GM12878 (cell line): Measurements from ENCODE around the gene WDR74. TPM values are rescaled to one million over a fixed set of nuclear protein-coding genes. Genes with fewer than 3 reads are reported as not detected.

Experiments
- ATAC-seq: fragments of 200-7000 bp; cut with Tn5 transposase; 3 replicates; pipeline ENCODE4 v1.9.1; 2020; ENCODE audit warnings: mild to moderate bottlenecking, moderate library complexity
- BruUV-seq: library from RNA; stranded (reverse); fragments of 400-500 nt; replicated peaks from 2 replicates; lab custom pipeline; 2021; lab: Mats Ljungman, UMichigan
- CTCF ChIA-PET: fragments of 300-600 bp; sonication (Branson Sonifier 250); formaldehyde crosslinking; extraction: SDS; loops from one replicate; lab custom pipeline; 2021; ENCODE audit warnings: inconsistent platforms; lab: Yijun Ruan, JAX
- POLR2A ChIA-PET: fragments of 350-600 bp; formaldehyde crosslinking; extraction: SDS; loops from one replicate; lab custom pipeline; 2021; ENCODE audit warnings: inconsistent platforms; lab: Charles Lee
- RAD21 ChIA-PET: fragments of 300-600 bp; sonication (Branson Sonifier 250); formaldehyde crosslinking; loops from one replicate; lab custom pipeline; 2023; ENCODE audit warnings: antibody characterized with exemption; ENCODE audit not compliant: unreplicated experiment; lab: Charles Lee
- SMC1A ChIA-PET: fragments of 300-600 bp; sonication (Branson Sonifier 250); formaldehyde crosslinking; loops from one replicate; lab custom pipeline; 2023; ENCODE audit not compliant: unreplicated experiment, uncharacterized antibody; lab: Charles Lee
- DNase-seq: peaks from one replicate; pipeline ENCODE4 v3.0.0-alpha.2; 2011; ENCODE audit warnings: low read depth, low spot score
- FAIRE-seq: peaks from 3 replicates; lab custom pipeline; 2011; peaks lifted over from hg19 to GRCh38; lab: Jason Lieb, UNC
- H2AFZ ChIP-seq: 2 replicates; pipeline ENCODE4 v1.6.0; 2011; ENCODE audit warnings: low read depth, low read length, control low read depth; ENCODE audit not compliant: control insufficient read depth
- H3K27ac ChIP-seq: 2 replicates; pipeline ENCODE4 v1.5.1; 2011; ENCODE audit warnings: control low read depth; ENCODE audit not compliant: control insufficient read depth, insufficient read depth
- H3K27me3 ChIP-seq, 2 experiments: replicated peaks in 1 of 2; 2 replicates each; pipeline versions ENCODE4 v1.6.0 to v1.6.1; 2011; ENCODE audit warnings: low read length in 1 of 2; ENCODE audit not compliant: control insufficient read depth in 2 of 2, insufficient read depth in 2 of 2
- H3K36me3 ChIP-seq, 2 experiments: 2 replicates each; pipeline ENCODE4 v1.5.1; 2011; ENCODE audit warnings: low read length in 1 of 2; ENCODE audit not compliant: control insufficient read depth in 2 of 2, insufficient read depth in 2 of 2
- H3K4me1 ChIP-seq: 2 replicates; pipeline ENCODE4 v1.6.1; 2011; ENCODE audit warnings: mild to moderate bottlenecking, low read length, moderate library complexity, mixed read lengths; ENCODE audit not compliant: control insufficient read depth, insufficient read depth
- H3K4me2 ChIP-seq: 2 replicates; pipeline ENCODE4 v1.6.0; 2011; ENCODE audit warnings: control low read depth; ENCODE audit not compliant: control insufficient read depth, insufficient read depth
- H3K4me3 ChIP-seq: fragments of 200-600 bp; sonication (generic); 2 replicates; pipeline ENCODE4 v1.5.1; 2016
- H3K79me2 ChIP-seq: 2 replicates; pipeline ENCODE4 v1.6.0; 2011; ENCODE audit warnings: low read length; ENCODE audit not compliant: control insufficient read depth, insufficient read depth
- H3K9ac ChIP-seq: 2 replicates; pipeline ENCODE4 v1.8.0; 2011; ENCODE audit warnings: low read length, control low read depth, mixed read lengths; ENCODE audit not compliant: control insufficient read depth, insufficient read depth
- H3K9me3 ChIP-seq: replicated peaks from 3 replicates; pipeline ENCODE4 v1.5.1; 2011; ENCODE audit warnings: mild to moderate bottlenecking, low read length; ENCODE audit not compliant: control insufficient read depth, insufficient read depth
- H4K20me1 ChIP-seq: 2 replicates; pipeline ENCODE4 v1.6.0; 2011; ENCODE audit not compliant: control insufficient read depth, insufficient read depth
- CTCF ChIP-seq, 3 experiments: IDR thresholded peaks in 2 of 3; conservative IDR thresholded peaks in 1 of 3; 2 replicates each; pipeline ENCODE4 v1.5.1; 2011; ENCODE audit warnings: low read depth in 3 of 3, low read length in 3 of 3, mild to moderate bottlenecking in 3 of 3, control low read depth in 2 of 3, moderate library complexity in 2 of 3, inconsistent platforms in 1 of 3, mixed read lengths in 1 of 3; ENCODE audit not compliant: control insufficient read depth in 2 of 3, insufficient read depth in 1 of 3; ENCODE audit errors: extremely low read depth in 1 of 3
- ELK1 ChIP-seq: IDR thresholded peaks from 2 replicates; pipeline ENCODE4 v1.6.1; 2012; ENCODE audit warnings: low read depth, low read length, improper control_type of control experiment
- NR2C1 ChIP-seq: fragments of 450-650 bp; IDR thresholded peaks from 2 replicates; pipeline ENCODE4 v1.6.1; 2017; ENCODE audit warnings: antibody characterized with exemption, mild to moderate bottlenecking, moderate library complexity
- WGBS: methylation state at CpG from one replicate; pipeline ENCODE4 v1.1.6; 2016; ENCODE audit warnings: low lambda C conversion rate; ENCODE audit not compliant: insufficient replicate concordance, insufficient coverage; ENCODE audit errors: missing lambda C conversion rate; 5-methylcytosine and 5-hydroxymethylcytosine counted together
- in situ Hi-C: fragments of 300-500 bp; cut with MboI; formaldehyde crosslinking; loops from 9 replicates; pipeline ENCODE4 v1.14.3; 2018; ENCODE audit warnings: mixed read lengths
- intact Hi-C: fragments of 100-400 bp; cut with micrococcal nuclease; formaldehyde crosslinking; loops from one replicate; pipeline ENCODE4 v1.14.2; 2022; ENCODE audit not compliant: unreplicated experiment
- polyA plus RNA-seq, 11 experiments: library from polyadenylated mRNA; depleted of rRNA in 4 of 11; unstranded in 6 of 11; stranded (reverse) in 5 of 11; fragments of >200 nt; fragmentation: Nextera tagmentation in 4 of 11; fragmentation: Illumina TruSeq in 1 of 11; extraction: Ambion mirVana in 4 of 11; extraction: Trizol in 1 of 11; gene quantifications; 1 replicate in 1 of 11; 2 replicates in 10 of 11; pipeline versions ENCODE4 v1.2.1 to v1.2.3, GENCODE V29; 2011 to 2016; ENCODE audit warnings: inconsistent platforms in 2 of 11, missing spikeins in 2 of 11, low read depth in 1 of 11
- total RNA-seq, 4 experiments: library from RNA; depleted of rRNA in 3 of 4; stranded (reverse); fragments of >200 nt in 3 of 4; fragmentation: Illumina TruSeq in 1 of 4; extraction: Trizol in 1 of 4; gene quantifications; 2 replicates each; pipeline versions ENCODE4 v1.2.1 to v1.2.3, GENCODE V29; 2013 to 2021
- TF ChIP-seq, protein P1 (sequence below): fragments of 450-650 bp; conservative IDR thresholded peaks from 2 replicates; pipeline ENCODE4 v1.6.1; 2017; ENCODE audit warnings: mild to moderate bottlenecking, moderate library complexity
- TF ChIP-seq, protein P2 (sequence below): fragments of 450-650 bp; IDR thresholded peaks from 2 replicates; pipeline ENCODE4 v1.6.1; 2014; ENCODE audit warnings: mild to moderate bottlenecking

WDR74 gene
- total and polyA plus RNA-seq, 10 of the 15 experiments (the other 5 are each of a cell fraction or from before 2014, with no cell fraction given): 18.2 to 103 (median 60.7) TPM

DNA sequence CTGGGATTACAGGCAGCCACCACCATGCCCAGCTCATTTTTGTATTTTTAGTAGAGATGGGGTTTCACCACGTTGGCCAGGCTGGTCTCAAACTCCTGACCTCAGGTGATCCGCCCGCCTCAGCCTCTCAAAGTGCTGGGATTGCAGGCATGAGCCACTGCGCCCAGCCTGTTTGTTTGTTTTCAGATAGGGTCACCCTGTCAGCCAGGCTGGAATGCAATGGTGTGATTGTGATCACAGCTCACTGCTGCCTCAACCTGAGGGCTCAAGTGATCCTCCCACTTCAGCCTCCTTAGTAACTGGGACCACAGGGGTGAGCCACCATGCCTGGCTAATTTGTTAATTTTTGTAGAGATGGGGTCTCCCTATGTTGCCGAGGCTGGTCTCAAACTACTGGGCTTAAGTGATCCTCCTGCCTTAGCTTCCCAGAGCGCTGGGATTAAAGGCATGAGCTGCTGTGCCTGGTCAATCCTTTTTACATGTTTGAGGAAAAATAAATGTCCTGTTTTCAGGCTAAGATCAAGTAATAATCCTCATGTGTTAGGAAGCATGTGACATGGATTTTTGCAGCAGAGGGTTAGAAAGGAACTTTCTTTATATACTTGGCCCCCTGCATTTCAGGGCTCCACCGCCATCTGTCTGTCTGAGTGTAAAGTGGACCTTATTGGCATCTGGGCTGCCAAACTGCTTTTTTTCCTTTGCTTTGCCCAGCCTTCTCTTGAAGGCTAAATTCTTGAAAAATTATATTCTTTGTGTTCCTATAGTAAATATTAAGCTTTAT, 36.5 kb upstream of the WDR74 start:
- FAIRE-seq: no peak
- RAD21 ChIA-PET: no interaction called here

More for the DNA sequence above, 36.5 kb upstream of the WDR74 start:
- CTCF ChIA-PET: interaction anchor here (0.6 to 5.4 kb wide), 5 partner anchors 13 to 451 kb away, joined by 3 to 31 read pairs (median 3); no protein-coding TSS in a partner anchor
- POLR2A ChIA-PET: interaction anchor here (1.2 to 1.7 kb wide), 3 partner anchors 21 to 146 kb away, joined by 3 to 5 read pairs (median 4); no protein-coding TSS in a partner anchor
- Histone ChIP-seq H3K4me1 (peaks cover 12% of the 10 kb centered on the region), H3K9me3 (no peaks in the 10 kb centered on the region)
- no peak for ATAC-seq
- over 99% methylated on average over 7 of the region's 7 CpGs for WGBS
- intact Hi-C loops (no loop called here), in situ Hi-C loops (no loop called here)
- TF ChIP-seq ELK1 (no peak), NR2C1 (no peak), CTCF (IDR thresholded peaks at IDR 0.05 in 2 of 3, conservative IDR thresholded peaks at IDR 0.05 in 1 of 3; ENCODE audit: control insufficient read depth in 2 of 3, extremely low read depth in 1 of 3, insufficient read depth in 1 of 3, low read depth in 3 of 3, low read length in 3 of 3) (0 out of 6 replicates have a peak, but pooled peaks of 1 of the 3 experiments have one; percentile 9)
- TF ChIP-seq, protein P1, sequence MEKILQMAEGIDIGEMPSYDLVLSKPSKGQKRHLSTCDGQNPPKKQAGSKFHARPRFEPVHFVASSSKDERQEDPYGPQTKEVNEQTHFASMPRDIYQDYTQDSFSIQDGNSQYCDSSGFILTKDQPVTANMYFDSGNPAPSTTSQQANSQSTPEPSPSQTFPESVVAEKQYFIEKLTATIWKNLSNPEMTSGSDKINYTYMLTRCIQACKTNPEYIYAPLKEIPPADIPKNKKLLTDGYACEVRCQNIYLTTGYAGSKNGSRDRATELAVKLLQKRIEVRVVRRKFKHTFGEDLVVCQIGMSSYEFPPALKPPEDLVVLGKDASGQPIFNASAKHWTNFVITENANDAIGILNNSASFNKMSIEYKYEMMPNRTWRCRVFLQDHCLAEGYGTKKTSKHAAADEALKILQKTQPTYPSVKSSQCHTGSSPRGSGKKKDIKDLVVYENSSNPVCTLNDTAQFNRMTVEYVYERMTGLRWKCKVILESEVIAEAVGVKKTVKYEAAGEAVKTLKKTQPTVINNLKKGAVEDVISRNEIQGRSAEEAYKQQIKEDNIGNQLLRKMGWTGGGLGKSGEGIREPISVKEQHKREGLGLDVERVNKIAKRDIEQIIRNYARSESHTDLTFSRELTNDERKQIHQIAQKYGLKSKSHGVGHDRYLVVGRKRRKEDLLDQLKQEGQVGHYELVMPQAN: no peak
- TF ChIP-seq, protein P2, sequence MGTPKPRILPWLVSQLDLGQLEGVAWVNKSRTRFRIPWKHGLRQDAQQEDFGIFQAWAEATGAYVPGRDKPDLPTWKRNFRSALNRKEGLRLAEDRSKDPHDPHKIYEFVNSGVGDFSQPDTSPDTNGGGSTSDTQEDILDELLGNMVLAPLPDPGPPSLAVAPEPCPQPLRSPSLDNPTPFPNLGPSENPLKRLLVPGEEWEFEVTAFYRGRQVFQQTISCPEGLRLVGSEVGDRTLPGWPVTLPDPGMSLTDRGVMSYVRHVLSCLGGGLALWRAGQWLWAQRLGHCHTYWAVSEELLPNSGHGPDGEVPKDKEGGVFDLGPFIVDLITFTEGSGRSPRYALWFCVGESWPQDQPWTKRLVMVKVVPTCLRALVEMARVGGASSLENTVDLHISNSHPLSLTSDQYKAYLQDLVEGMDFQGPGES: no peak
- TF ChIP-seq, all 136 proteins: peak for 1
- Histone ChIP-seq H3K36me3 (peaks cover 6 to 7% of the 10 kb centered on the region in 2 experiments), H3K4me2 (no peak overlapping the region), H3K4me3 (no peak overlapping the region), H4K20me1 (no peaks in the 10 kb centered on the region), H3K27ac (no peak overlapping the region), H3K79me2 (peaks cover 11% of the 10 kb centered on the region), H2AFZ (no peak overlapping the region), H3K27me3 (no peaks in the 10 kb centered on the region), H3K9ac (no peak overlapping the region)
- SMC1A ChIA-PET: interaction anchor here (2.4 kb wide), 1 partner anchor 12 kb away, joined by 5 read pairs; no protein-coding TSS in a partner anchor
- DNase-seq: no peak
- no TSS peak for BruUV-seq
